Panc1 (cell line): ENCODE data around the gene FBLN1. TPM values are rescaled to one million over a fixed set of nuclear protein-coding genes. Genes with fewer than 3 reads are reported as not detected.

Experiments used
- ATAC-seq: fragments of 200-7000 bp; cut with Tn5 transposase; 2 replicates; pipeline ENCODE4 v1.9.1; 2020; ENCODE audit warnings: mild to moderate bottlenecking, moderate library complexity
- BruUV-seq: library from RNA; stranded (reverse); fragments of 400-500 nt; replicated peaks from 2 replicates; lab custom pipeline; 2021; lab: Mats Ljungman, UMichigan
- CTCF ChIA-PET: fragments of 300-600 bp; sonication (Branson Sonifier 250); formaldehyde crosslinking; loops from one replicate; lab custom pipeline; 2022; ENCODE audit warnings: antibody characterized with exemption; lab: Charles Lee
- POLR2A ChIA-PET: fragments of 300-600 bp; sonication (Branson Sonifier 250); formaldehyde crosslinking; loops from one replicate; lab custom pipeline; 2022; ENCODE audit warnings: antibody characterized with exemption; lab: Charles Lee
- DNase-seq: peaks from one replicate; pipeline ENCODE4 v3.0.0-alpha.2; 2010; ENCODE audit warnings: low read depth, low spot score
- H3K27ac ChIP-seq: 2 replicates; pipeline ENCODE4 v1.5.1; 2011; ENCODE audit warnings: mild to moderate bottlenecking, low read length, inconsistent platforms
- H3K27me3 ChIP-seq: fragments of 200-500 bp; sonication (Bioruptor generic); 2 replicates; pipeline ENCODE4 v1.6.0; 2014; ENCODE audit warnings: low read length, inconsistent platforms; ENCODE audit not compliant: control insufficient read depth, insufficient read depth
- H3K36me3 ChIP-seq: fragments of 200-500 bp; sonication (Bioruptor generic); 2 replicates; pipeline ENCODE4 v1.5.1; 2014; ENCODE audit warnings: inconsistent platforms, mild to moderate bottlenecking, low read length, moderate library complexity; ENCODE audit not compliant: control insufficient read depth, insufficient read depth
- H3K4me1 ChIP-seq: 2 replicates; pipeline ENCODE4 v1.5.1; 2011; ENCODE audit warnings: inconsistent platforms, mild to moderate bottlenecking, low read length, moderate library complexity; ENCODE audit not compliant: control insufficient read depth, insufficient read depth
- H3K4me3 ChIP-seq, 2 experiments: 2 replicates each; pipeline ENCODE4 v1.5.1; 2011 to 2012; ENCODE audit warnings: low read depth in 2 of 2, low read length in 2 of 2, mild to moderate bottlenecking in 2 of 2, inconsistent platforms in 1 of 2, moderate library complexity in 1 of 2
- H3K9me3 ChIP-seq: fragments of 200-500 bp; sonication (Bioruptor generic); 2 replicates; pipeline ENCODE4 v1.5.1; 2014; ENCODE audit warnings: low read depth, mild to moderate bottlenecking, inconsistent platforms, low read length, moderate library complexity; ENCODE audit not compliant: control insufficient read depth, insufficient read depth
- POLR2AphosphoS5 ChIP-seq: IDR thresholded peaks from 2 replicates; pipeline ENCODE4 v1.6.1; 2012; ENCODE audit warnings: mild to moderate bottlenecking, low read depth, low read length, moderate library complexity
- SIN3A ChIP-seq: IDR thresholded peaks from 2 replicates; pipeline ENCODE4 v1.6.1; 2012; ENCODE audit warnings: low read depth, mild to moderate bottlenecking, low read length, moderate library complexity, borderline replicate concordance; ENCODE audit not compliant: insufficient read depth
- TCF7L2 ChIP-seq: IDR thresholded peaks from 2 replicates; pipeline ENCODE4 v1.6.1; 2011; ENCODE audit warnings: mild to moderate bottlenecking, low read depth, low read length, inconsistent platforms
- in situ Hi-C: cut with HindIII; loops from 2 replicates; pipeline ENCODE4 v1.10.0; 2016; ENCODE audit warnings: low sequenced_read_pairs, low pct_unique_long_range_greater_than_20kb
- intact Hi-C: fragments of 100-400 bp; cut with micrococcal nuclease; formaldehyde crosslinking; loops from one replicate; pipeline ENCODE4 v1.10.0; 2022; ENCODE audit not compliant: unreplicated experiment
- total RNA-seq: library from RNA; stranded (reverse); gene quantifications from one replicate; pipeline ENCODE4 v1.2.1, GENCODE V29; 2021; ENCODE audit not compliant: unreplicated experiment
- TF ChIP-seq, protein P1 (sequence below): fragments of 450-650 bp; IDR thresholded peaks from 2 replicates; pipeline ENCODE4 v1.5.1; 2017; ENCODE audit warnings: mild to moderate bottlenecking
- TF ChIP-seq, protein P2 (sequence below), 2 experiments: IDR thresholded peaks; 2 replicates each; pipeline ENCODE4 v1.6.1; 2011 to 2012; ENCODE audit warnings: low read depth in 2 of 2, control low read depth in 1 of 2, low read length in 1 of 2, mild to moderate bottlenecking in 1 of 2, moderate library complexity in 1 of 2; ENCODE audit not compliant: insufficient read depth in 1 of 2

Gene FBLN1
- total RNA-seq, 1 experiment from 2014 or later, result 143 TPM

DNA sequence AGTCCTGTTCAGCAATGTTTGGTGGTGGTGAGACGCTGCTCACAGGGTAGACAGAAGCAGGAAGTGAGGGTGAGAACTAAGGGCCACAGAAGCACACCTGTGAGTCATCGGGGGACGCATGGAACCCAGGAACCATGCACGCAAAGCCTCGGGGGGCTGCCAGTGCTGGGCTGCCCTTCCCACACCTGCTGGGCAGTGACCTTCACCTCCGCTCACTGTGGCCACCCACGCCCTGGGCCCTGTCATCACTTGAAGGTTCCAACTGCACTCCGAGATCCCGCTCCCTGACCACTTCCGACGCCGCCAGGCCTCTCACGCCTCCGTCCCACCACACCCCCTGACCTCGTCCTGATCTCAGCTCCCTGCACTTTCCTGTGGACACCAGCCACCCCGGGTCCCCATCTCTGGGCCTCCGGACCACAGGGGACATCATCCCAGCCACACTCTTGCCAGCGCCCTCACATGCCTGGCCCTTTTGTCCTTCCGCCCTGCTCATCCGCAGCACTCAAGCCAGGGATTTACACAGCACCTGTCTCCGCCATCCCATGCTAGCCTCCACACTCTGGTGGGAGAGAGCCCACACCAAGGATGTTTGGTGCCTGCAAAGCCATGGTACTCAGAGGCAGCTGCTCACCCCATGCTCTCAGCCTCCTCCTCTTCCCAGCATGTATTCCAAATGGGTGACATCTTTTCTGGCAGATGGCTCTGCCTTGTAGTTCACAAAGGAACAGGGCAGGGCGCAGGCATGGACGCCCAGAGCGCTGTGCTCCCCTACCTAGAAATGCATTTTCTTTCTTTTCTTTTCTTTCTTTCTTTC is 145.8 kb downstream of the FBLN1 start:
- intact Hi-C loops, result no loop called here
- ChIA-PET POLR2A (no interaction called here), CTCF (interaction anchor here (0.6 kb wide), 1 partner anchor 215 kb away, joined by 5 read pairs; no protein-coding TSS in a partner anchor)
- Histone ChIP-seq H3K9me3 (no peaks in the 10 kb centered on the region), H3K36me3 (no peaks in the 10 kb centered on the region), H3K4me3 (no peak overlapping the region), H3K27ac (0 out of 2 replicates have a peak overlapping the region, but pooled peaks have one; percentile 23), H3K27me3 (no peaks in the 10 kb centered on the region), H3K4me1 (no peaks in the 10 kb centered on the region)
- TF ChIP-seq, protein P1, sequence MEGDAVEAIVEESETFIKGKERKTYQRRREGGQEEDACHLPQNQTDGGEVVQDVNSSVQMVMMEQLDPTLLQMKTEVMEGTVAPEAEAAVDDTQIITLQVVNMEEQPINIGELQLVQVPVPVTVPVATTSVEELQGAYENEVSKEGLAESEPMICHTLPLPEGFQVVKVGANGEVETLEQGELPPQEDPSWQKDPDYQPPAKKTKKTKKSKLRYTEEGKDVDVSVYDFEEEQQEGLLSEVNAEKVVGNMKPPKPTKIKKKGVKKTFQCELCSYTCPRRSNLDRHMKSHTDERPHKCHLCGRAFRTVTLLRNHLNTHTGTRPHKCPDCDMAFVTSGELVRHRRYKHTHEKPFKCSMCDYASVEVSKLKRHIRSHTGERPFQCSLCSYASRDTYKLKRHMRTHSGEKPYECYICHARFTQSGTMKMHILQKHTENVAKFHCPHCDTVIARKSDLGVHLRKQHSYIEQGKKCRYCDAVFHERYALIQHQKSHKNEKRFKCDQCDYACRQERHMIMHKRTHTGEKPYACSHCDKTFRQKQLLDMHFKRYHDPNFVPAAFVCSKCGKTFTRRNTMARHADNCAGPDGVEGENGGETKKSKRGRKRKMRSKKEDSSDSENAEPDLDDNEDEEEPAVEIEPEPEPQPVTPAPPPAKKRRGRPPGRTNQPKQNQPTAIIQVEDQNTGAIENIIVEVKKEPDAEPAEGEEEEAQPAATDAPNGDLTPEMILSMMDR, result no peak
- no peak for TF ChIP-seq TCF7L2
- no peak for TF ChIP-seq SIN3A
- TF ChIP-seq POLR2AphosphoS5, result no peak
- TF ChIP-seq, protein P2, sequence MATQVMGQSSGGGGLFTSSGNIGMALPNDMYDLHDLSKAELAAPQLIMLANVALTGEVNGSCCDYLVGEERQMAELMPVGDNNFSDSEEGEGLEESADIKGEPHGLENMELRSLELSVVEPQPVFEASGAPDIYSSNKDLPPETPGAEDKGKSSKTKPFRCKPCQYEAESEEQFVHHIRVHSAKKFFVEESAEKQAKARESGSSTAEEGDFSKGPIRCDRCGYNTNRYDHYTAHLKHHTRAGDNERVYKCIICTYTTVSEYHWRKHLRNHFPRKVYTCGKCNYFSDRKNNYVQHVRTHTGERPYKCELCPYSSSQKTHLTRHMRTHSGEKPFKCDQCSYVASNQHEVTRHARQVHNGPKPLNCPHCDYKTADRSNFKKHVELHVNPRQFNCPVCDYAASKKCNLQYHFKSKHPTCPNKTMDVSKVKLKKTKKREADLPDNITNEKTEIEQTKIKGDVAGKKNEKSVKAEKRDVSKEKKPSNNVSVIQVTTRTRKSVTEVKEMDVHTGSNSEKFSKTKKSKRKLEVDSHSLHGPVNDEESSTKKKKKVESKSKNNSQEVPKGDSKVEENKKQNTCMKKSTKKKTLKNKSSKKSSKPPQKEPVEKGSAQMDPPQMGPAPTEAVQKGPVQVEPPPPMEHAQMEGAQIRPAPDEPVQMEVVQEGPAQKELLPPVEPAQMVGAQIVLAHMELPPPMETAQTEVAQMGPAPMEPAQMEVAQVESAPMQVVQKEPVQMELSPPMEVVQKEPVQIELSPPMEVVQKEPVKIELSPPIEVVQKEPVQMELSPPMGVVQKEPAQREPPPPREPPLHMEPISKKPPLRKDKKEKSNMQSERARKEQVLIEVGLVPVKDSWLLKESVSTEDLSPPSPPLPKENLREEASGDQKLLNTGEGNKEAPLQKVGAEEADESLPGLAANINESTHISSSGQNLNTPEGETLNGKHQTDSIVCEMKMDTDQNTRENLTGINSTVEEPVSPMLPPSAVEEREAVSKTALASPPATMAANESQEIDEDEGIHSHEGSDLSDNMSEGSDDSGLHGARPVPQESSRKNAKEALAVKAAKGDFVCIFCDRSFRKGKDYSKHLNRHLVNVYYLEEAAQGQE (IDR thresholded peaks at IDR 0.05; ENCODE audit: insufficient read depth in 1 of 2, low read depth in 2 of 2, low read length in 1 of 2), result no peak
- DNase-seq (no peak), ATAC-seq (no peak)
- BruUV-seq, result no TSS peak
- in situ Hi-C loops, result no loop called here

DNA sequence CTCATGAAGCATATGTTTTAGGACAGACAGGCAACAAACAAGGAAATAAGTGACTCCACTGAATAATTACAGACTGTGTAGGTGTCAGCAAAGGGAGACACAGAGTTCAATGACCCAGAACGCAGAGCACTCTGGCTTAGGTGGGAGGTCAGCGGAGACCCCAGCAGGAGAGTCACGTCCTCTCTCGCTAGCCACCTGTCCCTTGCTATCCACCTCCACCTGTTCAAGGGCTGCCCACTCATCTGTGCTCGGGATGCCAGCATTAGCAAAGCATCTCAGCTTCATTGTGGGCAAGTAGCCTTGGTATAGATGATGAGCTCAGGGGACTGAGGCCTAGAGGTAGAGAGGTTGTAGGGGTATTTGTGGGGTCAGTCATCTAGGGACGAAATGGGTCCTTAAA is 147.1 kb downstream of the FBLN1 start:
- TF ChIP-seq TCF7L2, result no peak
- Histone ChIP-seq H3K4me1 (no peaks in the 10 kb centered on the region), H3K9me3 (no peaks in the 10 kb centered on the region), H3K36me3 (no peaks in the 10 kb centered on the region), H3K27me3 (no peaks in the 10 kb centered on the region), H3K4me3 (no peak overlapping the region), H3K27ac (no peak overlapping the region; the same call in 1 of the 2 replicates)
- ATAC-seq (no peak), DNase-seq (no peak)
- in situ Hi-C loops (no loop called here), intact Hi-C loops (no loop called here)
- ChIA-PET POLR2A (no interaction called here), CTCF (no interaction called here)
- no TSS peak for BruUV-seq

DNA sequence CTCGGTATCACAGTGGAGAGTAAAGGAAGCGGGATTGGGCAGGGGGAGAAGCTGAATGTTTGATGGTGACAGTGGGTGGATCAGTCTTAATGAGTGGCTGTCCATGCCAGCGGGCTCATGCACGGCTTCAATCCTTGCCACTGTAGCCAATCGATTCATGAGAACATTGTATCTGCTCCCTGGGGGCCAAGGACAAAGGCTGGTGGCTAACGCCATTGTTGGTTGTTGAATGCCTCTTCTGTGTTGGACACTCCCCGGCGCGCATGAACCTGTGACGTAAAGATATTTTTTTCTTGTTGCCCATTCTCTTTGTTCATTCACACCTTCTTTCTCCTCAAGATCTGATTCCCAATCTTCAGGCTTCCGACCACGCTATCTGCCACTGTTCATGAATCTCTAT is 148.0 kb downstream of the FBLN1 start:
- H3K4me1 ChIP-seq, result no peaks in the 10 kb centered on the region
- in situ Hi-C loops, result no loop called here
- TF ChIP-seq, protein P1, result no peak
- no peak for TF ChIP-seq TCF7L2
- TF ChIP-seq, protein P2 (IDR thresholded peaks at IDR 0.05; ENCODE audit: insufficient read depth in 1 of 2, low read depth in 2 of 2, low read length in 1 of 2), result no peak
- TF ChIP-seq POLR2AphosphoS5, result no peak
- TF ChIP-seq SIN3A, result no peak
- ChIA-PET CTCF (no interaction called here), POLR2A (no interaction called here)
- intact Hi-C loops, result no loop called here
- H3K4me3 ChIP-seq, result no peak overlapping the region
- H3K27ac ChIP-seq, result no peak overlapping the region
- no TSS peak for BruUV-seq
- DNase-seq, result no peak
- no peaks in the 10 kb centered on the region for H3K9me3 ChIP-seq
- no peaks in the 10 kb centered on the region for H3K27me3 ChIP-seq
- ATAC-seq, result no peak
- H3K36me3 ChIP-seq, result no peaks in the 10 kb centered on the region
